Left lung (tissue), 10 donors: ENCODE results near the gene EMILIN2. TPM values are rescaled to one million over a fixed set of nuclear protein-coding genes. Genes with fewer than 3 reads are reported as not detected.

ENCODE experiments used
- ATAC-seq: fragments of 200-7000 bp; cut with Tn5 transposase; one replicate; pipeline ENCODE4 v1.9.1; 2020; ENCODE audit warnings: moderate library complexity
- DNase-seq, 4 donors: peaks; one replicate each; pipeline ENCODE4 v3.0.0-alpha.2; 2013 to 2020
- H3K27ac ChIP-seq, 2 donors: fragments of 200-600 bp; sonication (generic) in 1 of 2; one replicate each; pipeline versions ENCODE4 v1.5.0 to v1.8.0; 2020 to 2021
- H3K27me3 ChIP-seq, 2 donors: fragments of 200-600 bp; sonication (generic) in 1 of 2; one replicate each; pipeline versions ENCODE4 v1.5.0 to v1.8.0; 2020 to 2021
- H3K36me3 ChIP-seq, 2 donors: fragments of 200-600 bp; sonication (generic) in 1 of 2; one replicate each; pipeline versions ENCODE4 v1.5.0 to v1.8.0; 2020 to 2021
- H3K4me1 ChIP-seq, 2 donors: fragments of 200-600 bp; one replicate each; pipeline ENCODE4 v1.8.0; 2021
- H3K4me3 ChIP-seq, 2 donors: fragments of 200-600 bp; sonication (generic) in 1 of 2; one replicate each; pipeline versions ENCODE4 v1.5.0 to v1.8.0; 2020 to 2021; ENCODE audit warnings: mild to moderate bottlenecking in 1 of 2
- H3K9me3 ChIP-seq, 2 donors: fragments of 200-600 bp; sonication (generic) in 1 of 2; one replicate each; pipeline versions ENCODE4 v1.5.0 to v1.8.0; 2020 to 2021
- CTCF ChIP-seq, 2 donors: fragments of 200-600 bp; sonication (generic) in 1 of 2; IDR thresholded peaks; one replicate each; pipeline versions ENCODE4 v1.5.0 to v1.8.0; 2021; ENCODE audit warnings: antibody characterized with exemption in 2 of 2
- intact Hi-C, 2 donors: fragments of 100-400 bp; cut with DNase I; formaldehyde crosslinking; loops; one replicate each; pipeline versions ENCODE4 v1.11.2 to v1.14.2; 2022
- polyA plus RNA-seq, 6 donors: library from polyadenylated mRNA; unstranded; fragments of 120-200 nt; gene quantifications; one replicate each; pipeline ENCODE4 v1.2.1, GENCODE V29; 2013; ENCODE audit not compliant: insufficient read length in 6 of 6
- total RNA-seq, 2 donors: library from RNA; stranded (reverse); fragmentation: NEBNext Ultra II Directional; extraction: Animal tissue kit (Norgen Biotek cat#: 25700); gene quantifications; one replicate each; pipeline ENCODE4 v1.2.1, GENCODE V29; 2021
- donor health status: DM: no; HTN: yes; CAD: no.
- donor health status: DM: no; HTN: no; CAD: no.

Gene EMILIN2
- total and polyA plus RNA-seq, 8 donors: 10.6 to 56.2 (median 15.1) TPM

GRCh38 chr18:2920546-2921343, 73.9 kb downstream of the EMILIN2 start:
- peaks cover 0 to 99% of the 10 kb centered on the region in 2 donors for H3K36me3 ChIP-seq
- intact Hi-C loops: no loop called here

GRCh38 chr18:2921778-2922177, 75.0 kb downstream of the EMILIN2 start:
- Histone ChIP-seq H3K27ac (no peak overlapping the region), H3K4me1 (peaks cover 0 to 10% of the 10 kb centered on the region in 2 donors), H3K27me3 (no peaks in the 10 kb centered on the region), H3K36me3 (peaks cover 0 to 99% of the 10 kb centered on the region in 2 donors), H3K4me3 (no peak overlapping the region), H3K9me3 (no peaks in the 10 kb centered on the region)
- no peak for TF ChIP-seq CTCF (IDR thresholded peaks at IDR 0.05)
- ATAC-seq (no peak), DNase-seq (no peak)
- intact Hi-C loops: no loop called here

More at GRCh38 chr18:2920546-2921343, 73.9 kb downstream of the EMILIN2 start:
- ATAC-seq (no peak), DNase-seq (no peak)
- Histone ChIP-seq H3K27me3 (no peaks in the 10 kb centered on the region), H3K4me3 (no peak overlapping the region), H3K4me1 (peaks cover 0 to 18% of the 10 kb centered on the region in 2 donors), H3K27ac (no peak overlapping the region), H3K9me3 (no peaks in the 10 kb centered on the region)
- TF ChIP-seq CTCF (IDR thresholded peaks at IDR 0.05): no peak

GRCh38 chr18:2923464-2923863, 76.7 kb downstream of the EMILIN2 start:
- DNase-seq (no peak), ATAC-seq (no peak)
- peaks cover 0 to 100% of the 10 kb centered on the region in 2 donors for H3K36me3 ChIP-seq
- H3K9me3 ChIP-seq: no peaks in the 10 kb centered on the region
- no peak overlapping the region for H3K4me3 ChIP-seq
- no peaks in the 10 kb centered on the region for H3K27me3 ChIP-seq
- no peak overlapping the region for H3K27ac ChIP-seq
- no peaks in the 10 kb centered on the region for H3K4me1 ChIP-seq
- no peak for TF ChIP-seq CTCF (IDR thresholded peaks at IDR 0.05)
- intact Hi-C loops: no loop called here

GRCh38 chr18:2924920-2925319, 78.1 kb downstream of the EMILIN2 start:
- ATAC-seq: no peak
- TF ChIP-seq CTCF (IDR thresholded peaks at IDR 0.05): no peak

GRCh38 chr18:2926528-2926927, 79.7 kb downstream of the EMILIN2 start:
- DNase-seq (no peak), ATAC-seq (no peak)
- Histone ChIP-seq H3K4me3 (no peak overlapping the region), H3K9me3 (no peaks in the 10 kb centered on the region), H3K27me3 (no peaks in the 10 kb centered on the region), H3K27ac (no peak overlapping the region), H3K4me1 (no peaks in the 10 kb centered on the region), H3K36me3 (peaks cover 0 to 98% of the 10 kb centered on the region in 2 donors)
- TF ChIP-seq CTCF (IDR thresholded peaks at IDR 0.05): no peak
- intact Hi-C loops: no loop called here

More at GRCh38 chr18:2924920-2925319, 78.1 kb downstream of the EMILIN2 start:
- H3K27me3 ChIP-seq: no peaks in the 10 kb centered on the region
- H3K9me3 ChIP-seq: no peaks in the 10 kb centered on the region
- no peak for DNase-seq
- H3K36me3 ChIP-seq: peaks cover 0 to 100% of the 10 kb centered on the region in 2 donors
- H3K4me3 ChIP-seq: no peak overlapping the region
- H3K4me1 ChIP-seq: no peaks in the 10 kb centered on the region
- H3K27ac ChIP-seq: no peak overlapping the region
- intact Hi-C loops: no loop called here
